NCI-H2171 (cell line): Measurements from ENCODE around the gene ATXN2.
"Not testable (repeated sequence)": the region's sequence is repeated elsewhere in the genome, so short reads cannot be mapped to it uniquely, and the experiment has no call there.

ENCODE experiments used
- DNase-seq: peaks from one replicate; lab custom pipeline; 2025; lab: John Stamatoyannopoulos, UW

Gene ATXN2

GRCh38 chr12:111598637-111599452 lies at the start of gene ATXN2:
TSS of gene ATXN2 (minus strand) at chr12:111599315. CDS start at chr12:111599034, 281 bp downstream.
- peak; percentile 81 for DNase-seq

- no peak for DNase-seq
These were observed 46.3 kb upstream of the ATXN2 start for GRCh38 chr12:111645433-111645832.

GRCh38 chr12:111643427-111643826 lies 44.3 kb upstream of the ATXN2 start:
- DNase-seq: no peak

- no peak for DNase-seq
These were observed 43.7 kb upstream of the ATXN2 start for GRCh38 chr12:111642681-111643426.

- DNase-seq: no peak
These were observed 41.4 kb upstream of the ATXN2 start for GRCh38 chr12:111640506-111640905.

GRCh38 chr12:111638556-111638955 lies 39.4 kb upstream of the ATXN2 start:
- no peak for DNase-seq

GRCh38 chr12:111636209-111636945 lies 37.3 kb upstream of the ATXN2 start:
- DNase-seq: no peak

GRCh38 chr12:111635524-111635923 lies 36.4 kb upstream of the ATXN2 start:
- no peak for DNase-seq

GRCh38 chr12:111628505-111629260 lies 29.6 kb upstream of the ATXN2 start:
- no peak for DNase-seq

GRCh38 chr12:111626230-111626629 lies 27.1 kb upstream of the ATXN2 start:
- DNase-seq: no peak

GRCh38 chr12:111624540-111624939 lies 25.4 kb upstream of the ATXN2 start:
- no peak for DNase-seq

GRCh38 chr12:111617841-111618240 lies 18.7 kb upstream of the ATXN2 start:
- not testable (repeated sequence) for DNase-seq

- DNase-seq: no peak
These were observed 17.1 kb upstream of the ATXN2 start for GRCh38 chr12:111616177-111616623.

- no peak for DNase-seq
These were observed 8.1 kb upstream of the ATXN2 start for GRCh38 chr12:111607239-111607638.

- no peak for DNase-seq
These were observed 7.7 kb upstream of the ATXN2 start for GRCh38 chr12:111606767-111607230.

- DNase-seq: no peak
These were observed 7.0 kb upstream of the ATXN2 start for GRCh38 chr12:111605911-111606766.

GRCh38 chr12:111602857-111603256 lies 3.7 kb upstream of the ATXN2 start:
- not testable (repeated sequence) for DNase-seq

- DNase-seq: no peak
These were observed 3.2 kb upstream of the ATXN2 start for GRCh38 chr12:111602348-111602747.

- not testable (repeated sequence) for DNase-seq
These were observed 1.9 kb upstream of the ATXN2 start for GRCh38 chr12:111600986-111601385.

- no peak for DNase-seq
These were observed 1.1 kb upstream of the ATXN2 start for GRCh38 chr12:111600205-111600642.
